Activated CD4-positive, alpha-beta memory T cell treated with anti-CD3 and anti-CD28 coated beads, Interleukin-2, amount 10 ng/mL, durations not matched to agents 7 days and 5 days (primary cell): ENCODE results near the gene FAM120A. TPM values are rescaled to one million over a fixed set of nuclear protein-coding genes. Genes with fewer than 3 reads are reported as not detected.
"Not testable (repeated sequence)": the region's sequence is repeated elsewhere in the genome, so short reads cannot be mapped to it uniquely, and the experiment has no call there.

Experiments used
- CTCF ChIA-PET: fragments of 350-600 bp; sonication (Branson Sonifier 250); formaldehyde crosslinking; loops from one replicate; lab custom pipeline; 2021; ENCODE audit warnings: antibody characterized with exemption, inconsistent platforms; lab: Charles Lee
- POLR2A ChIA-PET: fragments of 350-600 bp; sonication (Branson Sonifier 250); formaldehyde crosslinking; loops from one replicate; lab custom pipeline; 2021; ENCODE audit warnings: antibody characterized with exemption; lab: Charles Lee
- DNase-seq: peaks from one replicate; pipeline ENCODE4 v3.0.0-alpha.2; 2020
- H3K27ac Mint-ChIP-seq: one replicate; pipeline ENCODE4 v1.8.0; 2021; ENCODE audit warnings: mild to moderate bottlenecking, mixed read lengths
- H3K27me3 Mint-ChIP-seq: one replicate; pipeline ENCODE4 v1.8.0; 2021; ENCODE audit warnings: mixed read lengths
- H3K36me3 Mint-ChIP-seq: one replicate; pipeline ENCODE4 v1.8.0; 2021; ENCODE audit warnings: low read depth, mixed read lengths
- H3K4me1 Mint-ChIP-seq: one replicate; pipeline ENCODE4 v1.8.0; 2021; ENCODE audit warnings: mixed read lengths
- H3K4me3 Mint-ChIP-seq: one replicate; pipeline ENCODE4 v1.8.0; 2021; ENCODE audit warnings: mild to moderate bottlenecking, mixed read lengths
- H3K9me3 Mint-ChIP-seq: one replicate; pipeline ENCODE4 v1.8.0; 2021; ENCODE audit warnings: mixed read lengths
- total RNA-seq, 2 experiments: library from RNA; stranded (reverse); gene quantifications; one replicate each; pipeline ENCODE4 v1.2.3, GENCODE V29; 2021

FAM120A gene
- total RNA-seq, 2 experiments from 2014 or later = 133 to 138 TPM

DNA sequence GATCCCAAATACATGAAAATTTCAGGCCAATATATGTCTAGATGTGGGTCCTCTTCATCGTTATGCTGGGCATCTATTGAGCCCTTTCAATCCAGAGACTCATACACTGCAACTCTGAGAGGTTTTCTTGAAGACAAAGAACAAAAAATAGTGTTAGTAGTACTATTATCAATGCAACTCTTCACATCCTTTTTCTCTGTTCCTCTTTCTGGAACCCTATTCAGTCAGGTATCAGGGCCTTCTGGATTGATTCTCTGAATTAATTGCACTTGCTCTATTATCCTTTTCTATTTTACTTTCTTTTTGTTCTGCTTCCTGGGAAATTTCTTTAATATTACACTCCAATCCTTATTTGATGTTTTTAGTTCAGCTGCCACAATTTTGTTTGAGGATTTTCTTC, 18.5 kb upstream of the FAM120A start:
- no peak overlapping the region for H3K4me3 Mint-ChIP-seq
- H3K36me3 Mint-ChIP-seq = no peaks in the 10 kb centered on the region
- DNase-seq = no peak
- ChIA-PET POLR2A (no interaction called here), CTCF (no interaction called here)
- H3K27me3 Mint-ChIP-seq = peaks cover 1% of the 10 kb centered on the region
- no peak overlapping the region for H3K27ac Mint-ChIP-seq
- peaks cover 2% of the 10 kb centered on the region for H3K4me1 Mint-ChIP-seq
- H3K9me3 Mint-ChIP-seq = no peaks in the 10 kb centered on the region

- ChIA-PET POLR2A (no interaction called here), CTCF (no interaction called here)
- no peak for DNase-seq
- peaks cover 2% of the 10 kb centered on the region for H3K4me1 Mint-ChIP-seq
- H3K4me3 Mint-ChIP-seq = no peak overlapping the region
- no peaks in the 10 kb centered on the region for H3K9me3 Mint-ChIP-seq
- peaks cover 1% of the 10 kb centered on the region for H3K27me3 Mint-ChIP-seq
- no peak overlapping the region for H3K27ac Mint-ChIP-seq
- no peaks in the 10 kb centered on the region for H3K36me3 Mint-ChIP-seq
These were observed 17.4 kb upstream of the FAM120A start for GRCh38 chr9:93434056-93434455.

DNA sequence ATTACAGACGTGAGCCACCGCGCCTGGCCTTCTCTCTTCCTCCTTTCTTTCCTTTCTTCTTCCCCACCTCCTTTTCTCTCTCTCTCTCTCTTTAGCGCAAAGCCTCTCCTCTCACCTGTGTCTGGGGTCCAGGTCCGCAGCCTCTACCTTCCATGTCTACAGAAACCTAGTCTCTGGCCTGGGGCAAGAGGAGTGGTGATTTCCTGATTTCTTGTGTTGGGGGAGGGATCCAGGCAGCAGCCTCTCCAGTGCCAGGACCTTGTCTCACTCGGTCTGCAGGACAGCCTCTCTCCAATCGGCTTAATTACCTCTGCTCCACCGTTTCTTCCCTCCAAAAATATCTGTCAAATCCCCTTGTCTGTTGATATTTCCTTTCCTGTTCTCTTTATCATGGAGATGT, 16.1 kb upstream of the FAM120A start:
- Mint-ChIP-seq H3K4me3 (no peak overlapping the region), H3K36me3 (no peaks in the 10 kb centered on the region), H3K27ac (no peak overlapping the region), H3K27me3 (peaks cover 1% of the 10 kb centered on the region), H3K9me3 (no peaks in the 10 kb centered on the region), H3K4me1 (peaks cover 2% of the 10 kb centered on the region)
- no peak for DNase-seq
- POLR2A ChIA-PET = no interaction called here
- CTCF ChIA-PET = no interaction called here

DNA sequence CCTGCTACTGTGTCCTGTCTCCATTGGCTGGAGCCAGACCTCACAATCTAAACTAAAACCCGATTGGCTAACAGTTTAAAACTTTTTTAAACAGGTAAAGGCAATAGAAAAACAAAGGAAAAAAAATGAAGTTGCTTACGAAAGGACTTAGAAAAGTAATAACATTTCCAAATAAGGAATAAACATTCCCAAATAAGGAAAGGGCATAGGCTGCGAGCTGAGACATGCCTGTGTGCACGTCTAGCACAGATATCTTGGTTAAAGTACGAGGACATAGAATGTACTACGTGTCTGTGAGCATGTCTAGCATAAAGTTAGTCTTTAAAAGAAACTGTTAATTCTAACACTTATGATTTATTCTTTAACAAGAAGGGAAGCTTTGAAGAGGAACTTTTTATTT, 15.3 kb upstream of the FAM120A start:
- no peak overlapping the region for H3K27ac Mint-ChIP-seq
- ChIA-PET POLR2A (interaction anchor here (1.2 kb wide), 1 partner anchor 12 kb away, joined by 3 read pairs; no protein-coding TSS in a partner anchor), CTCF (no interaction called here)
- H3K4me3 Mint-ChIP-seq = no peak overlapping the region
- DNase-seq = no peak
- H3K9me3 Mint-ChIP-seq = no peaks in the 10 kb centered on the region
- no peaks in the 10 kb centered on the region for H3K36me3 Mint-ChIP-seq
- peaks cover 1% of the 10 kb centered on the region for H3K27me3 Mint-ChIP-seq
- H3K4me1 Mint-ChIP-seq = peaks cover 2% of the 10 kb centered on the region

DNA sequence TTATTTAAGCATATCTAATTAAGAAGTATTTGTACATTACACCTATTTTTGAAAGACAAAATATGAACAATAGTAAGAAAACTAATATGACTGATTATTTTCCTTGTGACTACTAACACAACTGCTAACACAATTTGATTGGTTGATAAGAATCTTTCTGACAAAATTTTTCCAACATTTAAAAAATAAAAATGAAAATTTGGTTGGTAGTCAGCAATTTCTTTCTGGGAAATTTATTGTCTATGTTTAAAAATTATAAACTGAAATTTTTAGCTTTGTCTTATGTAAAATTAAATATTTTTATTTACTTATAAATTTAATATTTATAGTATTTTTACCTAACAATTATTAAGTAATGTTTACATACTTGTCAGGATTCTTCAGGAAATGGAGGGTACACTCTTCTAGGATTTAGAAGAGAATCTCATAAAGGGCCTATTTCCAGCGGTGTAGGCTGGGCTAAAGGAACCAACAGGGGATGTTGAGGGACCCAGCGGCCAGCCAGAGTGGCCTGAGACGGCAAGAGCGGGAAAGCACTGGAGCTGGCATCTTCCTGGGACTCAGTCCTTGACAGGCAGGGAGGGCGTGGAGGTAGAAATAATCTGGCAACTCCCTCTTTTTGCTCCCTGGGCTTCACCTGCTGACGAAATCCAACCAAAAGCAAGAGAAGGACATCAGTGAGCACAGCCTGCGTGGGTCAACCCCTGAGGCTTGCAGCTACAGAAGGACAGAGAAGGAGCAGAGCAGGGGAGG, 14.7 kb upstream of the FAM120A start:
- CTCF ChIA-PET = no interaction called here
- peaks cover under 1% of the 10 kb centered on the region for H3K4me1 Mint-ChIP-seq
- no peak overlapping the region for H3K4me3 Mint-ChIP-seq
- no peaks in the 10 kb centered on the region for H3K27me3 Mint-ChIP-seq
- H3K9me3 Mint-ChIP-seq = no peaks in the 10 kb centered on the region
- DNase-seq = no peak
- POLR2A ChIA-PET = interaction anchor here (1.2 kb wide), 1 partner anchor 11 kb away, joined by 3 read pairs; no protein-coding TSS in a partner anchor
- H3K27ac Mint-ChIP-seq = no peak overlapping the region
- no peaks in the 10 kb centered on the region for H3K36me3 Mint-ChIP-seq

DNA sequence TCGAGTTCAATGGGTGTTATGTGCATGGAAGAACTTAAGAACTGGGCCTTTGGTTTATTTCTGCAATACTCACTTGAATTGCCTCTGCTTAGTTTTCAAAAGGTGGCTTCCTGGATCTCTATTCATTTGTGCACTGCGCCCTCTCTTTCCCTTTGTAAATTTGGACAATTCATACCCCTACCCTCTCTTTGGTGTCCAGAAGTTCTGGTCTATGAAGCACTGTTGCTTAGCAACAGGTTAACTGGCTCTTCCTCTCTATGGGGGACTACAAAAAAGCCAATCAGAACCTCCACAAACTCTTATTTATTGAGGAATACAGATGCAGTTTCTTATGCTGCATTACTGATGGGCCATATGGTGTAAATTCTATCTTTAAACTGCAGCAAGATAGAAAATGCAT, 13.5 kb upstream of the FAM120A start:
- Mint-ChIP-seq H3K9me3 (no peaks in the 10 kb centered on the region), H3K27me3 (no peaks in the 10 kb centered on the region), H3K4me3 (no peak overlapping the region), H3K36me3 (no peaks in the 10 kb centered on the region), H3K27ac (no peak overlapping the region), H3K4me1 (no peaks in the 10 kb centered on the region)
- POLR2A ChIA-PET = no interaction called here
- CTCF ChIA-PET = no interaction called here
- DNase-seq = no peak

- not testable (repeated sequence) for H3K9me3 Mint-ChIP-seq
These were observed 12.2 kb upstream of the FAM120A start for GRCh38 chr9:93439301-93439700.

DNA sequence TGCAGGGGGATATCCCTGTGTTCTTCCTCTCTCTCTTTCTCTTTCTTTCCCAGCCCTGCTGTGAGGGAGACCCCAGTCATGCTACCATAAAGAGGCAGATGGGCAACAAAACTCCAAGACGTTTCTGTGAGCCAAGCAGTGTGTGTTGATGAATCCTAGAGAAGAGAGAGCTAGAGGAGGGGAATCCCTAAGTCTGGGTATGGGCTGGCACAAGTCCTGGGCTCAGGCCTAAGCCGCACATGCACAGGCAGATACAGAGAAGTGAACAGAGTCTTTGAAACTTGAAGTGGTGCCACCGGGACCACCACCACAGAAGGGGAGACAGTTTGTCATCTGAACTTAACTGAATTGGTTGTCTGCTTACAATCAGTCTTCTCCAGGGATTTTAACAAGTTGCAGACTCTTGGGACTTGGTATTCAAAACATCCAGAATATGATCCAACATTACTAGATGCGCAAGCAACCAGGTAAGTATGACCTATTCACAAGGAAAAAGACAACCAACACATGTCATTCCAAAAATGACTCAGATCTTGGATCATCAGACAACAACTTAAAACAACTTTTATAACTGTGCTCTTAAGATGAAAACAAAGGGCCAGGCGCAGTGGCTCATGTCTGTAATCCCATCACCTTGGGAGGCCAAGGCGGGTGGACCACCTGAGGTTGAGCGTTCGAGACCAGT, 10.4 kb upstream of the FAM120A start:
- POLR2A ChIA-PET = no interaction called here
- Mint-ChIP-seq H3K27me3 (no peaks in the 10 kb centered on the region), H3K27ac (no peak overlapping the region), H3K4me1 (no peaks in the 10 kb centered on the region), H3K9me3 (no peaks in the 10 kb centered on the region), H3K36me3 (peaks cover 15% of the 10 kb centered on the region), H3K4me3 (no peak overlapping the region)
- DNase-seq = no peak
- CTCF ChIA-PET = no interaction called here

More at GRCh38 chr9:93439301-93439700, 12.2 kb upstream of the FAM120A start:
- H3K4me3 Mint-ChIP-seq, H3K36me3 Mint-ChIP-seq, H3K27me3 Mint-ChIP-seq, DNase-seq, H3K4me1 Mint-ChIP-seq, CTCF ChIA-PET, POLR2A ChIA-PET, H3K27ac Mint-ChIP-seq: not testable (repeated sequence)

- no peaks in the 10 kb centered on the region for H3K9me3 Mint-ChIP-seq
- DNase-seq = no peak
- H3K27me3 Mint-ChIP-seq = no peaks in the 10 kb centered on the region
- H3K4me3 Mint-ChIP-seq = no peak overlapping the region
- POLR2A ChIA-PET = interaction anchor here (1.9 kb wide), 1 partner anchor 17 kb away, joined by 6 read pairs; no protein-coding TSS in a partner anchor
- peaks cover 54% of the 10 kb centered on the region for H3K36me3 Mint-ChIP-seq
- no peak overlapping the region for H3K27ac Mint-ChIP-seq
- CTCF ChIA-PET = interaction anchor here (1.4 kb wide), 1 partner anchor 120 kb away, joined by 3 read pairs; no protein-coding TSS in a partner anchor
- peaks cover 31% of the 10 kb centered on the region for H3K4me1 Mint-ChIP-seq
These were observed 5.4 kb upstream of the FAM120A start for GRCh38 chr9:93446073-93446472.

DNA sequence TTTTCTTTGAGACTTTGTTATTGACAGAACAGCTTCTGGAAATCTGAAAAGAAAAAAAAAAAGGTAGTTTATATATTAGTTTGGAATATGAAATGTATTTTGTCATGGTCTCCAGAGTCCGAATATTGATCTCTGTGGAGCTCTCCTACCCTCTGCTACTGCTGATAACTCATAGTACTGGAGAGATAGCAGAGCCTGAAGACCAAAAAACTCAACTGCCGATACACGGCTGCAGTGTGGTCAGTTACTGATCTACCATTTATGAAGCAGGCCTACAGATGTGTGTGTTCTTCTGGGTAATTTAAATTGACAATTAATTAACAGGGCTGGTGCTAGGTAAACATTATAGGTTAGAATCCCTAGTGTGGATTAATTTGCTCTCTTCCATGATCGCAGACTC, 3.8 kb upstream of the FAM120A start:
- Mint-ChIP-seq H3K4me1 (peaks cover 31% of the 10 kb centered on the region), H3K9me3 (no peaks in the 10 kb centered on the region), H3K27me3 (no peaks in the 10 kb centered on the region), H3K27ac (no peak overlapping the region), H3K36me3 (peaks cover 59% of the 10 kb centered on the region), H3K4me3 (no peak overlapping the region)
- no peak for DNase-seq
- ChIA-PET POLR2A (interaction anchor here (0.9 to 1.3 kb wide), 3 partner anchors 11 to 118 kb away, joined by 3 read pairs; no protein-coding TSS in a partner anchor), CTCF (no interaction called here)

DNA sequence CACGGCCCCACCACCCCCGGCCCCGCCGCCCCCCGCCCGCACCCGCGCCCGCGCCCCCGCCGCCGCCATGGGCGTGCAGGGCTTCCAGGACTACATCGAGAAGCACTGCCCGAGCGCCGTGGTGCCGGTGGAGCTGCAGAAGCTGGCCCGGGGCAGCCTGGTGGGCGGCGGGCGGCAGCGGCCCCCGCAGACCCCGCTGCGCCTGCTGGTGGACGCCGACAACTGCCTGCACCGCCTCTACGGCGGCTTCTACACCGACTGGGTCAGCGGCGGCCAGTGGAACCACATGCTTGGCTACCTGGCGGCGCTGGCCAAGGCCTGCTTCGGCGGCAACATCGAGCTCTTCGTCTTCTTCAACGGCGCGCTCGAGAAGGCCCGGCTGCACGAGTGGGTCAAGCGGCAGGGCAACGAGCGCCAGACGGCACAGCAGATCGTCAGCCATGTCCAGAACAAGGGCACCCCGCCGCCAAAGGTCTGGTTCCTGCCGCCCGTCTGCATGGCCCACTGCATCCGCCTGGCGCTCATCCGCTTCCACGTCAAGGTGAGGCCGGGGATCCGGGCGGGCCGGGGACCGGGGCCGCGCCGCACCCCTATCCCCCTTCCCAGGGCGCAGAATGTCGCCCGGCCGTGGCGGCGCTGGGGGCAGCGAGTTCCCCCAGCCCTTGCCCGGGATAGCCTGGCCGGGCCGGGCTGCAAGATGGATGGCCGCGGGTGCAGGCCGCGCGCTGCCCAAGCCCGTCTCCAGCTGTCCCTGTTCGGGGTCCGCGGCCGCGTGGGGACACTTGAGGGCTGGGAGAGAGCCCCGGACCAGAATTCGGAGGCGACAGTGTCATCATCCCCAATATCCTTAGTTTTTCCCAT, 594 bp downstream of the FAM120A start:
- no peaks in the 10 kb centered on the region for H3K9me3 Mint-ChIP-seq
- peak; percentile 57 for DNase-seq
- no peaks in the 10 kb centered on the region for H3K27me3 Mint-ChIP-seq
- H3K27ac Mint-ChIP-seq = peak overlapping the region; percentile 92
- H3K4me3 Mint-ChIP-seq = peak overlapping the region; percentile 91
- peaks cover 65% of the 10 kb centered on the region for H3K36me3 Mint-ChIP-seq
- peaks cover 54% of the 10 kb centered on the region for H3K4me1 Mint-ChIP-seq
- POLR2A ChIA-PET = interaction anchor here (0.8 to 5.3 kb wide), 10 partner anchors 12 to 488 kb away, joined by 3 to 160 read pairs (median 6); no protein-coding TSS in a partner anchor
- CTCF ChIA-PET = interaction anchor here (0.9 to 1.3 kb wide), 2 partner anchors 17 to 114 kb away, joined by 3 to 4 read pairs; no protein-coding TSS in a partner anchor

DNA sequence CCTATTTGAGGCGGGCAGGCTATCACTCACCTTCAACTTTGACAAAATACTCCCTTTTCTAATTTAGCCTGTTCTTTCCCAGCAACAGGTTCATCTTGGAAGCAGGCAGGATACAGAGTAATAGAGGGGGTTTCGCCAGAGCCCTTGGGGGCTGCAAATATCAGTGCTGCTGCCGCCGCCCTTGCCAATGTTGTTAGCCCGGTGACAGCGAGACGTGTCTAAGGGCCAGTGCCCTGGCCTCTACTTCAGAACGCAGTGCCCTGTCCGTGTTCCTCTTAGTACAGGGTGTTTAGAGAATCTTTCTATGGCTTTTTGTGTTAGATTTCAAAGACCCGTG, 1.2 kb downstream of the FAM120A start:
- H3K27me3 Mint-ChIP-seq = no peaks in the 10 kb centered on the region
- POLR2A ChIA-PET = interaction anchor here (1.0 to 5.3 kb wide), 14 partner anchors 12 to 1128 kb away, joined by 3 to 160 read pairs (median 6); partner anchors contain the start of gene NOL8
- H3K4me3 Mint-ChIP-seq = peak overlapping the region; percentile 91
- peaks cover 55% of the 10 kb centered on the region for H3K4me1 Mint-ChIP-seq
- CTCF ChIA-PET = interaction anchor here (0.9 to 2.5 kb wide), 5 partner anchors 11 to 343 kb away, joined by 3 to 22 read pairs (median 9); no protein-coding TSS in a partner anchor
- no peaks in the 10 kb centered on the region for H3K9me3 Mint-ChIP-seq
- H3K27ac Mint-ChIP-seq = peak overlapping the region; percentile 92
- no peak for DNase-seq
- H3K36me3 Mint-ChIP-seq = peaks cover 63% of the 10 kb centered on the region
